HEK293T (cell line): ENCODE results near the gene CD48.

Experiments
- CTCF ChIA-PET: fragments of 350-600 bp; formaldehyde crosslinking; extraction: SDS; loops from one replicate; lab custom pipeline; 2021; ENCODE audit warnings: antibody characterized with exemption, inconsistent platforms; lab: Yijun Ruan, JAX
- POLR2A ChIA-PET: fragments of 350-600 bp; formaldehyde crosslinking; extraction: SDS; loops from one replicate; lab custom pipeline; 2020; ENCODE audit warnings: antibody characterized with exemption, inconsistent platforms; lab: Yijun Ruan, JAX
- DNase-seq: peaks from one replicate; pipeline ENCODE4 v3.0.0; 2012; ENCODE audit warnings: mixed read lengths; ENCODE audit errors: extremely low spot score
- ARNT ChIP-seq: fragments of 450-650 bp; IDR thresholded peaks from 2 replicates; pipeline ENCODE4 v1.6.1; 2017; ENCODE audit warnings: mild to moderate bottlenecking
- BHLHE40 ChIP-seq: fragments of 450-650 bp; IDR thresholded peaks from 2 replicates; pipeline ENCODE4 v1.6.1; 2016; ENCODE audit warnings: mild to moderate bottlenecking, moderate library complexity, borderline replicate concordance
- CTBP1 ChIP-seq: fragments of 450-650 bp; IDR thresholded peaks from 2 replicates; pipeline ENCODE4 v1.6.1; 2016; ENCODE audit warnings: borderline replicate concordance
- ELF4 ChIP-seq: fragments of 450-650 bp; IDR thresholded peaks from 2 replicates; pipeline ENCODE4 v1.6.1; 2017; ENCODE audit warnings: antibody characterized with exemption
- FOXA1 ChIP-seq: fragments of 450-650 bp; IDR thresholded peaks from 2 replicates; pipeline ENCODE4 v1.6.1; 2016; ENCODE audit warnings: mild to moderate bottlenecking
- FOXK2 ChIP-seq: fragments of 450-650 bp; IDR thresholded peaks from 2 replicates; pipeline ENCODE4 v1.6.1; 2016; ENCODE audit warnings: mild to moderate bottlenecking
- FOXM1 ChIP-seq: fragments of 450-650 bp; IDR thresholded peaks from 2 replicates; pipeline ENCODE4 v1.6.1; 2017; ENCODE audit warnings: mild to moderate bottlenecking, borderline replicate concordance
- HDGF ChIP-seq: fragments of 450-650 bp; IDR thresholded peaks from 2 replicates; pipeline ENCODE4 v1.6.1; 2017; ENCODE audit warnings: antibody characterized with exemption, borderline replicate concordance
- L3MBTL2 ChIP-seq: fragments of 450-650 bp; conservative IDR thresholded peaks from 2 replicates; pipeline ENCODE4 v1.6.1; 2016; ENCODE audit warnings: mild to moderate bottlenecking
- LEF1 ChIP-seq: fragments of 450-650 bp; IDR thresholded peaks from 2 replicates; pipeline ENCODE4 v1.6.1; 2017; ENCODE audit warnings: mild to moderate bottlenecking, borderline replicate concordance
- NFRKB ChIP-seq: fragments of 450-650 bp; IDR thresholded peaks from 2 replicates; pipeline ENCODE4 v1.6.1; 2016; ENCODE audit warnings: mild to moderate bottlenecking, moderate library complexity
- PKNOX1 ChIP-seq: fragments of 450-650 bp; IDR thresholded peaks from 2 replicates; pipeline ENCODE4 v1.6.1; 2016
- SP1 ChIP-seq: fragments of 450-650 bp; IDR thresholded peaks from 2 replicates; pipeline ENCODE4 v1.6.1; 2017
- SUZ12 ChIP-seq: fragments of 450-650 bp; IDR thresholded peaks from 2 replicates; pipeline ENCODE4 v1.6.1; 2016; ENCODE audit warnings: mild to moderate bottlenecking
- TARDBP ChIP-seq: fragments of 450-650 bp; IDR thresholded peaks from 2 replicates; pipeline ENCODE4 v1.6.1; 2016
- ZNF384 ChIP-seq: fragments of 450-650 bp; IDR thresholded peaks from 2 replicates; pipeline ENCODE4 v1.6.1; 2016

The CD48 gene

GRCh38 chr1:160709715-160710114 lies 1.9 kb downstream of the CD48 start:
- CTCF ChIA-PET: no interaction called here
- DNase-seq: no peak

DNA sequence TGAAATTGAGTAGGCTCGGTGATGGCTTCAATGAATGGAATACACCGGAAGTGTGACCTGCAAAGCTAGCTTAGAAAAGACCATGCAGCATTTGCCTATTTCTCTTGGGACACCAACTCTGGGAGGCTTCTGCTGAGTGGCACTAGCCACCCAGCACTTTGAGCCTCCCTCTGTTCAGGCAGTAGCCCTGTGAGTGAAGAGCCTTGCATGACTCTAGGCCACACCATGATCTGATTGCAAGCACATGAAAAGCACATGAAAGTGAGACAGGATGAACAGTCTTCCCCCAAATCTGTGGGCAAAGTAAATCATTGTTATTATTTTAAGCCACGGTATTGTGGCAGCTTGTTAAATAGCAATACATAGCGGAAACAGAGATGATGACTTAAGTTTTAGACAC lies 2.8 kb downstream of the CD48 start:
- ChIA-PET POLR2A (no interaction called here), CTCF (no interaction called here)
- no peak for DNase-seq
- no peak for TF ChIP-seq ZNF384
- TF ChIP-seq FOXK2: no peak
- no peak for TF ChIP-seq ARNT
- TF ChIP-seq FOXM1: no peak
- TF ChIP-seq FOXA1: no peak
- TF ChIP-seq SUZ12: no peak
- no peak for TF ChIP-seq CTBP1
- TF ChIP-seq NFRKB: no peak
- TF ChIP-seq PKNOX1: no peak
- no peak for TF ChIP-seq HDGF

More at GRCh38 chr1:160709715-160710114, 1.9 kb downstream of the CD48 start:
- TF ChIP-seq FOXA1: no peak
- no peak for TF ChIP-seq CTBP1
- no peak for TF ChIP-seq ARNT
- no peak for TF ChIP-seq PKNOX1
- TF ChIP-seq TARDBP: no peak
- POLR2A ChIA-PET: no interaction called here

DNA sequence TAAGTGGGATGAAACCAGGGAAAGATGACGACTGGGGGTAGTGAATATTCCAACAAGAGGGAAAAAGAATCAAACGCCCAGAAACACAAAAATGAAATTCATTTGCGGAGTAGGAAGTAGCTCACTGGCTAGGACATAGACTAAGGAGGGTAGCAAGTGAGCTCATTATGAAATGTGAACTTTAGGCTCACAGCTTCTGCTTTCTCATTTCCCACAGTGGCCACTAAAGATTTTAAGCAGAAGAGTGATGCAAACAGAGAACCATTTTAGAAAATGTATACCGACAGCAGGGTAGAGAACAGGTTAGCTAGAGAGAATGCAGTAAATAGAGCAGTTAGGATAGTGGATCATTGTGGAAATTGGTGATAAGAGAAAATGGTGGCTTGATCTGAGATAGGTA lies 3.5 kb downstream of the CD48 start:
- CTCF ChIA-PET: no interaction called here
- TF ChIP-seq L3MBTL2 (no peak), TARDBP (no peak), FOXK2 (no peak), LEF1 (no peak), BHLHE40 (no peak), HDGF (no peak), SUZ12 (no peak), NFRKB (no peak), ZNF384 (no peak), PKNOX1 (no peak), CTBP1 (no peak), ARNT (no peak), FOXM1 (no peak), FOXA1 (no peak), SP1 (no peak), ELF4 (no peak)
- no peak for DNase-seq
- POLR2A ChIA-PET: no interaction called here

- ChIA-PET POLR2A (no interaction called here), CTCF (no interaction called here)
- no peak for TF ChIP-seq LEF1
- TF ChIP-seq CTBP1: no peak
- TF ChIP-seq NFRKB: no peak
- no peak for TF ChIP-seq PKNOX1
- no peak for TF ChIP-seq FOXM1
- no peak for TF ChIP-seq FOXK2
- no peak for TF ChIP-seq TARDBP
- TF ChIP-seq HDGF: no peak
- no peak for TF ChIP-seq SUZ12
- no peak for TF ChIP-seq ELF4
- TF ChIP-seq BHLHE40: no peak
- TF ChIP-seq FOXA1: no peak
- no peak for TF ChIP-seq L3MBTL2
- no peak for TF ChIP-seq ARNT
- TF ChIP-seq ZNF384: no peak
- TF ChIP-seq SP1: no peak
- DNase-seq: no peak
These were observed 4.2 kb downstream of the CD48 start for GRCh38 chr1:160707236-160708064.

DNA sequence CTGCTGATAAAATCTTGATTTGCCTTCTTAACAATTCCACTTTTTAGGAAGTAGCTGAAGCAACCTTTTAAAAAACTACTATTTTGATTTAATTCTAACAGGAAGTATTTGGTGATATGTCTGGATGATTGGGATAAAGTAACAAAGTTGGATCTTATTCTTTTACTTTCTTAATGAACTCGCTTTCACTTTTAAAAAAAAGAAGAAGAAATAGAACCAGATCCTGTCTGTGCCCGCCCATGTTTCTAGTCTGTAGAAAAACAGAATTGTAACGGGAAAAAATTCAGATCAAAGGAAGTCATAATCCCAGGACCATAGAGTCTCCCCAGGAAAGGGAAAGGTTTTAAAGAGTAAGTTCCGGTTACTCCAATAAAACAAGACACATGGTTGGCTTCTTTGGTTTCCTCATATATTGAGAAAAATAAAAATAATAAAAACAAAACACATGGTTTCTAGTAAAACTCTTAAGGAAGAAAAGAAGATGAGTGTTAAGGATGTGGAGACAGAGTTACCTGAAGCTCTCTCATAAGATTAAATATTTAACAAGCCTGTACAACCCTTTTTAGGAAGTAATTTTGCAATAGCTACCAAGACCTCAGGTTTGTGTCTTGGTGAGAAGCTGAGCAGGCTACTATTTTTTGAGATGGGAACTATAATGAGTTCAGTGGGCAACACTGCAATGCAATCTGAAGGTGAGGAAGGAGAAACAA lies 4.9 kb downstream of the CD48 start:
- CTCF ChIA-PET: no interaction called here
- no peak for TF ChIP-seq NFRKB
- no peak for TF ChIP-seq CTBP1
- TF ChIP-seq ZNF384: no peak
- TF ChIP-seq SP1: no peak
- no peak for TF ChIP-seq FOXM1
- TF ChIP-seq LEF1: no peak
- TF ChIP-seq ARNT: no peak
- no peak for TF ChIP-seq HDGF
- no peak for TF ChIP-seq L3MBTL2
- no peak for TF ChIP-seq ELF4
- no peak for TF ChIP-seq TARDBP
- TF ChIP-seq PKNOX1: no peak
- TF ChIP-seq SUZ12: no peak
- TF ChIP-seq BHLHE40: no peak
- no peak for TF ChIP-seq FOXA1
- TF ChIP-seq FOXK2: no peak
- POLR2A ChIA-PET: no interaction called here
- no peak for DNase-seq
